Endometrial microvascular endothelial cells (primary cell): ENCODE measurements around the gene EVI5. TPM values are rescaled to one million over a fixed set of nuclear protein-coding genes. Genes with fewer than 3 reads are reported as not detected.
"Not testable (repeated sequence)": the region's sequence is repeated elsewhere in the genome, so short reads cannot be mapped to it uniquely, and the experiment has no call there.

Source experiments
- in situ Hi-C: cut with HindIII; loops from 2 replicates; pipeline ENCODE4 v1.10.0; 2017; ENCODE audit warnings: low sequenced_read_pairs, low pct_unique_long_range_greater_than_20kb; ENCODE audit errors: inconsistent ontology term
- total RNA-seq: library from RNA; depleted of rRNA; stranded (reverse); fragments of >200 nt; gene quantifications from one replicate; pipeline ENCODE4 v1.2.3, GENCODE V29; 2015; ENCODE audit errors: inconsistent ontology term

Gene EVI5
- total RNA-seq, 1 donor from 2014 or later = 15.0 TPM

GRCh38 chr1:92755541-92756461 is 29.1 kb downstream of the EVI5 start:
- in situ Hi-C loops = no loop called here

GRCh38 chr1:92754719-92755050 is 30.2 kb downstream of the EVI5 start:
- in situ Hi-C loops = no loop called here

GRCh38 chr1:92754000-92754718 is 30.7 kb downstream of the EVI5 start:
- in situ Hi-C loops = no loop called here

GRCh38 chr1:92752719-92753118 is 32.2 kb downstream of the EVI5 start:
- in situ Hi-C loops = no loop called here

GRCh38 chr1:92749024-92749634 is 35.8 kb downstream of the EVI5 start:
- in situ Hi-C loops = no loop called here

GRCh38 chr1:92748138-92748537 is 36.8 kb downstream of the EVI5 start:
- in situ Hi-C loops = no loop called here

GRCh38 chr1:92747735-92748134 is 37.2 kb downstream of the EVI5 start:
- in situ Hi-C loops = no loop called here

- in situ Hi-C loops = not testable (repeated sequence)
Observed at GRCh38 chr1:92746255-92746654, 38.7 kb downstream of the EVI5 start.

GRCh38 chr1:92743221-92743620 is 41.7 kb downstream of the EVI5 start:
- in situ Hi-C loops = no loop called here

- in situ Hi-C loops = no loop called here
Observed at GRCh38 chr1:92739669-92740524, 45.0 kb downstream of the EVI5 start.

GRCh38 chr1:92736395-92736794 is 48.5 kb downstream of the EVI5 start:
- in situ Hi-C loops = no loop called here

- in situ Hi-C loops = no loop called here
Observed at GRCh38 chr1:92730476-92730875, 54.4 kb downstream of the EVI5 start.

- in situ Hi-C loops = no loop called here
Observed at GRCh38 chr1:92728697-92729096, 56.2 kb downstream of the EVI5 start.

GRCh38 chr1:92723713-92724112 is 61.2 kb downstream of the EVI5 start:
- in situ Hi-C loops = not testable (repeated sequence)

- in situ Hi-C loops = no loop called here
Observed at GRCh38 chr1:92721886-92722285, 63.0 kb downstream of the EVI5 start.

- in situ Hi-C loops = not testable (repeated sequence)
Observed at GRCh38 chr1:92721157-92721556, 63.8 kb downstream of the EVI5 start.

- in situ Hi-C loops = not testable (repeated sequence)
Observed at GRCh38 chr1:92715476-92715951, 69.4 kb downstream of the EVI5 start.

- in situ Hi-C loops = no loop called here
Observed at GRCh38 chr1:92713939-92714338, 71.0 kb downstream of the EVI5 start.
